Subcutaneous adipose tissue (tissue), 4 donors: ENCODE measurements around the gene ITLN1. TPM values are rescaled to one million over a fixed set of nuclear protein-coding genes. Genes with fewer than 3 reads are reported as not detected.

Experiments used
- total RNA-seq, 4 donors: library from RNA; depleted of rRNA; stranded (reverse); fragments of >200 nt; gene quantifications; one replicate each; pipeline ENCODE4 v1.1.0, GENCODE V29; 2016
- TF ChIP-seq, protein P1 (sequence below): fragments of 450-650 bp; IDR thresholded peaks from one replicate; pipeline ENCODE4 v1.5.1; 2016; ENCODE audit warnings: low read depth, mild to moderate bottlenecking, control low read depth, antibody characterized with exemption, moderate library complexity

The ITLN1 gene
- 100 to 1,000 TPM in 1 of 4 donors, not detected in 3; 145 TPM for total RNA-seq

DNA sequence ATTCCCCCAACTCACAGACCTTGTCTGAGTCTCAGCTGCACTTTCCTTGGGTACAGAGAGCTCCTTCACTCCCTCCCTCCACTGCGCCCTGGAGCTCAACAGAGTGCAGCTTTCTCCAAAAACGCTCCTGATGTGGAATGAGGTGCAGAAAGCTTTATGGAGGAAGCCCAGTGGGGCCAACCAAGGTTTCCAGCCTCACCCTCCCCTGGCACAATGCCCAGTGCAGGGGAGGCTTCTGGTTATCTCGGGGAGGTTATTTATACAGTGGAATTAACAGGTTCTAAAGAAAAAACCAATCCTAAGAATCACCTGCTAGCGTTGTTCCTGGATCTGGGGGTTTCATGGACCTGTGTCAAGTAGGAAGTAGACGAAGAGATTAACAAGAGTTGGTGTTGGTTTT lies at the start of gene ITLN1:
ITLN1 (minus strand) TSS at position 139 of the 400 bp plus-strand sequence. CDS start 303 bp downstream, outside the sequence.
- TF ChIP-seq, protein P1, sequence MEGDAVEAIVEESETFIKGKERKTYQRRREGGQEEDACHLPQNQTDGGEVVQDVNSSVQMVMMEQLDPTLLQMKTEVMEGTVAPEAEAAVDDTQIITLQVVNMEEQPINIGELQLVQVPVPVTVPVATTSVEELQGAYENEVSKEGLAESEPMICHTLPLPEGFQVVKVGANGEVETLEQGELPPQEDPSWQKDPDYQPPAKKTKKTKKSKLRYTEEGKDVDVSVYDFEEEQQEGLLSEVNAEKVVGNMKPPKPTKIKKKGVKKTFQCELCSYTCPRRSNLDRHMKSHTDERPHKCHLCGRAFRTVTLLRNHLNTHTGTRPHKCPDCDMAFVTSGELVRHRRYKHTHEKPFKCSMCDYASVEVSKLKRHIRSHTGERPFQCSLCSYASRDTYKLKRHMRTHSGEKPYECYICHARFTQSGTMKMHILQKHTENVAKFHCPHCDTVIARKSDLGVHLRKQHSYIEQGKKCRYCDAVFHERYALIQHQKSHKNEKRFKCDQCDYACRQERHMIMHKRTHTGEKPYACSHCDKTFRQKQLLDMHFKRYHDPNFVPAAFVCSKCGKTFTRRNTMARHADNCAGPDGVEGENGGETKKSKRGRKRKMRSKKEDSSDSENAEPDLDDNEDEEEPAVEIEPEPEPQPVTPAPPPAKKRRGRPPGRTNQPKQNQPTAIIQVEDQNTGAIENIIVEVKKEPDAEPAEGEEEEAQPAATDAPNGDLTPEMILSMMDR: no peak

DNA sequence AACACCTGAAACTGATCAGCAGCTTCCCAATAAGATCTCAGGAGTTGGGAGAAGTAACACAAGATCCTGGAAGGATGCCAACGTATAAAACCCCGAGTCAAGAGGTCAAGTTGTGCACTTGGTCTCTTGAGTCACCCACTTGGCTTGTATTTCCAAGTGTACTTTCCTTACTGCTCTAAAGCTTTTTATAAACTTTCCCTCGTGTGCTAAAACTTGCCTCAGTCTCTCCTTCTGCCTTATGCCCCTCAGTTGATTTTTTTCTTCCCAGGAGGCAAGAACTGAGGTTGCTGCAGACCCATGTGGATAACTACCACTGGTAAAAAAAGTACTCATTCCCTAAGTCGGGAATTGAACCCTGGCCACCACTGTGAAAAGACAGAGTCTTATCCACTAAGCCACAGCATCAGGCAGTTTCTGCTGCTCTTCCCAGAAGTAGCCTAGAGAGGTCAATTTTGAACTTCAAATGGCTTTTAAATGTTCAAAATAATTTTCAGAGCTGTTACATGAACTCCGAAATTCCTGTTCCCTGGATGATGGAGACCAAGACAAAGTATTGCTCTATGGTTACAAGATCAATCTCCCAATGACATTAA lies 40.8 kb upstream of the ITLN1 start:
- TF ChIP-seq, protein P1: no peak

DNA sequence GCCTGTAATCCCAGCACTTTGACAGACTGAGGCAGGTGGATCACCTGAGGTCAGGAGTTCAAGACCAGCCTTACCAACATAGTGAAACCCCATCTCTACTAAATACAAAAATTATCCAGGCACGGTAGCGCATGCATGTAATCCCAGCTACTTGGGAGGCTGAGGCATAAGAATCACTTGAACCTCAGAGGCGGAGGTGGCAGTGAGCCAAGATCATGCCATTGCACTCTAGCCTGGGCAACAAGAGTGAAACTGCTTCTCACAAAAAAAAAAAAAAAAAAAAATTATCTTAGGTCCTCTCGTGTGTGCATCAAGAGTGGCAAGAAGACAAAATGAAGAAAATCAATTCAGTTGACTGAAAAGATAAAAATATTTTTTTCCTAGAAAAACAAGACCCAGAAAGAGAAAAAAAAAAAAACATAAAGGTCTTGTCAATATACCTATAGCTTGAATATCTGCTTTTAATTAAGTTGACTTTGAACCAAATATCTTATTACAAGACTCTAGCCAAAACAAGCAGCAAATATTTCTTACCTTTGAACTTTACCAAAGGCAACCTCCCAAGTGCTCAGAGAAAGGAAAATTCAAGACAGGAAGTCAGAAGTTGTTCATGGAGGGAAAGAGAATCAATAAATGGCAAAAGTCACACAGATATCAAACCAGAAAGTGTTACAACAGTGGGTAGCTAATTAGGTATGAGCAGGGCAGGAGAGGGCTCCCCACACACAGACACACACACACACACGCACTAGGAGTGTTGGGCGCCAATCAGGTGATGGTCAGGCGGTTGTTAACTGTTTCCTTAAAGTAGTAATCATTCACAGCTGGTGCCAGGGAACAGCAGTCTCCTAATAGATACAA lies 40.0 kb upstream of the ITLN1 start:
- TF ChIP-seq, protein P1: no peak

DNA sequence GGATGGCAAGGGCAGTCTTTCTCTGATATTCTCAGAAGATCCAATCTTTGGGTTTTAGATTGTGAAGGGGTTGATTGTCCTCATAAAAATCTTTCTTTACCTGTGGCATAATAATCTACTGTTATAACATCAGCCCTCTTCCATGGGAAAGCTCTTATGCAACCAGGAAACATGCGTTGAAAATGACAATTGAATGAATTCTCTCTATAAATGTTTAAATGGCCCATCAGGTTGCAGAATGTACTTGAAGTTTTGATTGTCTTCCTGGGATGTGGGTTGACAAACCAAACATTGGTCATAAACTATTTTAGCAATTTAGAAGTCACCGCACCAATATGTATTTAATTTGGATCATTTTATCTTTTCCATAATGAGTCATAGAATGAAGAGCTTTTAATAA lies 31.7 kb upstream of the ITLN1 start:
- TF ChIP-seq, protein P1: no peak

DNA sequence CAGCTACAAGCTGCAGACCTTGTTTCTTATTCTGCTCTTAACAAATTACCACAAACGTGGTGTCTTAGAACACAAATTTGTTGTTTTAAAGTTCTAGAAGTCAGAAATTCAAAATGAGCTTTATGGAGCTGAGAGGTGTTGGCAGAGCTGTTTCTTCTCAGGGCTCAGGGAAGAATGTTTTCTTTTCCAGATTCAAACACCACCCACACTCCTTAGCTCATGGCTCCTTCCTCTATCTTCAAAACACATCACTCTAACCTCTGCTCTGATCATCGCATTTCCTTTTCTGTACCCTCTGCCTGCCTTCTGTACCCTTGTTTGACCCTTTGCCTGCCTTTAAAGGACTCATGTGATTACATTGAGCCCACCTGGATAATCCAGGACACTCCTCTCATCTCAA lies 26.9 kb upstream of the ITLN1 start:
- TF ChIP-seq, protein P1: no peak

DNA sequence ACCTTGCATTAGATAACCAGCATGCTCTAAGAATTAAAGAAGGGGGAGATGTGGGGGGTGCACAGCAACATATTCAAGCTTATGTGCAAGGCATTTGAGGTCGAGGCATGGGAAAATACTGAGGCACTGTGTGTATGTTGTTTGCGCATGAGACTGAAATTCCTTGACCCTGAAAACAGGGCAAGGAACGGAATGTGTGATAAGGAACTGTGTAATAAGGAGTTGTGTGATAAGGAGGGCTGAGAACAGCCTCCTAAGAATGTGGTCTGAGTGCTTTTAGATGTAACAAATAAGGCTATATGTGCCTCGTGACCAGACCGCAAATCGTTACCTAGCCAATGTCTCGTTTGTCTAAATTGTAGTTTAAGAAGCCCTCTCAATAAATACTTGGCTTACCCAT lies 26.5 kb upstream of the ITLN1 start:
- TF ChIP-seq, protein P1: no peak

DNA sequence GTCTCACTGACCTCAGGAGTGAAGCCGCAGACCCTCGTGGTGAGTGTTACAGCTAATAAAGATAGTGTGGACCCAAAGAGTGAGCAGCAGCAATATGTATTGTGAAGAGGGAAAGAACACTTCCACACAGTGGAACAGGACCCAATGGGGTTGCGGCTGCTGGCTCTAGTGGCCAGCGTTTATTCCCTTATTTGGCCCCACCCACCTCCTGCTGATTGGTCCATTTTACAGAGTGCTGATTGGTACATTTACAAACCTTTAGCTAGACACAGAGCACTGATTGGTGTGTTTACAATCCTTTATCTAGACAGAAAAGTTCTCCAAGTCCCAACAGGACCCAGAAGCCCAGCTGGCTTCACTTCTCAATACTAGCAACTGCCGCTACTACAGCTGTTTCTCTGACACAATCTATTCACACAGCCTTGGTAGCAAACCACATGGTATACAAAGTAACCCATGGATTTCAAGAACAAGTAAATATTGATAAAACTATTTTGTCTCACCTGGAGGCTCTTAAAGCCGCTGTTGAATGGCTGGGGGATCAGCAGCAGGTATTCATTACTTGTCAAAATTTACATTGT lies 25.3 kb upstream of the ITLN1 start:
- TF ChIP-seq, protein P1: no peak
